ENCODE data around the gene N4BP2L2. TPM values are rescaled to one million over a fixed set of nuclear protein-coding genes. Genes with fewer than 3 reads are reported as not detected.

Gene N4BP2L2
- total and polyA plus RNA-seq, 2 of the 8 experiments (the other 6 are each of a cell fraction or from before 2014, with no cell fraction given) = 14.6 to 67.6 TPM

DNA sequence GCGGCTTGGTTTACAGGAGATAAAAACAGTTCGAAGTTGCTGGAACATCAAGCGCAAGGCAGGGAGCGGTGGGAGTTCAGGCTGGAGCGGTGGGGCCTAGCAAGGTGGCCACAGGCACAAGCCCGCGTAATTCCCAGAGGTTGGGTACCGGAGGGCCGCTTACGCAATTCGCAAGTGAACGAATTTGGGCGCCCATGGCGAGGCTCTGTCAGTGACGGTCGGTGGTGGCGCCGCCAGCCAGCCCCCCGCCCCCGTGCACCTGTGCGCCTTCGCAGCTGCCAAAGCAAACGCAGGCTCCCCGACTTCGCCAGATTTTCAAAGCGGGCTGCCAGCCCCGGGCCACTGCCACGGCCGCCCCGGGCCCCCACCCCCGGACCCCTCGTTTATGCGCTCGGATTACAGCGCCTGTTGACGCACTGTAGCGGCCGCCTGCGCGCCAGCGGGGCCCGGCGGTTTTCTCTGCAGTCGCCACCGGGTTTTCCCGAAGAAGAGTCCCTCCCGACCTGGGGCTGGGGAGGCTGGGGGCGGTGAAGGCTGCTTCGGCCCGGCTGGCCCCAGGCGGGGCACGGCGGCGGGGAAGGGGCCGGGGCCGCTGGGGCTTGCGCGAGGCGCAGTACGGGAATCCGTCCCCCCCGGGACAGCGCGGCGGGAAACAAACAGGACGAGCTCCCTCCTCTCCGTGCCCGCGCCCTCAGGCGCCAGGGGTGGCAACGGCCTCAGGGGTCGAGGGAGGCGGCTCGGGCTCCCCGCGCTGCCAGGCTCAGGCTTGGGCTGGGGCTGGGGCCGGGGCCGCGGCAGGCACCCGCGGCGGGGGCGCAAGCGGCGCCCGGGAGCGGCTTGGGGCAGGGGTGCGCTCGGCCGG is 111.4 kb downstream of the N4BP2L2 start:
- H3K27ac ChIP-seq (ENCODE audit: low read depth, low read length) = no peak overlapping the region
- H3K9ac ChIP-seq (replicated peaks in 1 of 4; ENCODE audit: extremely low read depth in 1 of 4, low read depth in 3 of 4, low read length in 3 of 4) = peak overlapping the region; percentile 39 to 73 (median 60); a peak in 6 of 7 replicates
- FAIRE-seq (no peak), DNase-seq (ENCODE audit: low read depth in 1 of 2, low spot score in 2 of 2) (peak in 1 of 2 experiments; percentile 82)
- H3K14ac ChIP-seq (ENCODE audit: insufficient read length) = no peak overlapping the region
- H3K79me1 ChIP-seq (ENCODE audit: low read depth, low read length) = no peaks in the 10 kb centered on the region; the same call in 1 of the 2 replicates
- 7% methylated on average over 31 of the region's 90 CpGs; no CpG with 5 or more reads in 1 of the 2 experiments for WGBS, 2 experiments (ENCODE audit: extremely low coverage in 1 of 2, insufficient coverage in 1 of 2, insufficient read length in 1 of 2, insufficient replicate concordance in 2 of 2, low coverage in 1 of 2, low lambda C conversion rate in 2 of 2, missing lambda C conversion rate in 1 of 2)
- no peak overlapping the region for H3K4ac ChIP-seq (replicated peaks; ENCODE audit: insufficient read length, low read depth, low read length)
- H2BK12ac ChIP-seq (ENCODE audit: low read depth, low read length) = 0 out of 2 replicates have a peak overlapping the region, but pooled peaks have one; percentile 52
- ChIA-PET POLR2A (ENCODE audit: partially characterized antibody) (interaction anchor here (0.9 to 2.2 kb wide), 4 partner anchors 9 to 112 kb away, joined by 3 to 6 read pairs (median 4); partner anchors contain the start of gene N4BP2L2), CTCF (ENCODE audit: partially characterized antibody) (interaction anchor here (0.5 to 0.7 kb wide), 2 partner anchors 15 to 34 kb away, joined by 3 read pairs; no protein-coding TSS in a partner anchor)
- peaks cover 4% of the 10 kb centered on the region in 4 experiments; a peak in 6 of 7 replicates for H3K4me1 ChIP-seq (replicated peaks in 1 of 4; ENCODE audit: control insufficient read depth in 3 of 4, insufficient read depth in 4 of 4, low read length in 3 of 4)
- no peaks in the 10 kb centered on the region for H3K9me3 ChIP-seq (ENCODE audit: insufficient read depth in 2 of 2, low read depth in 1 of 2, low read length in 1 of 2)
- no peaks in the 10 kb centered on the region for H3K79me2 ChIP-seq (ENCODE audit: control insufficient read depth in 1 of 2, insufficient read depth in 2 of 2, low read length in 2 of 2)
- H4K91ac ChIP-seq (replicated peaks; ENCODE audit: insufficient read length, low read length) = no peak overlapping the region
- H3K23ac ChIP-seq (ENCODE audit: insufficient read length) = no peak overlapping the region
- no peak overlapping the region for H2BK120ac ChIP-seq (replicated peaks; ENCODE audit: low read depth, low read length)
- peak overlapping the region; percentile 89; the same call in 1 of the 2 replicates for H2AFZ ChIP-seq (ENCODE audit: low read length)
- H3K27me3 ChIP-seq (replicated peaks in 1 of 4; ENCODE audit: control insufficient read depth in 3 of 4, extremely low read depth in 1 of 4, insufficient read depth in 3 of 4, low read length in 3 of 4) = peaks cover 0 to 10% (median 6%) of the 10 kb centered on the region in 4 experiments; a peak in 5 of 7 replicates
- no peak overlapping the region for H2AK5ac ChIP-seq (ENCODE audit: low read depth, low read length)
- H3K56ac ChIP-seq (replicated peaks; ENCODE audit: insufficient read length, low read depth, low read length) = no peak overlapping the region
- H2BK20ac ChIP-seq (ENCODE audit: low read length) = no peak overlapping the region
- peaks cover 0 to 2% of the 10 kb centered on the region in 2 experiments for H4K20me1 ChIP-seq (replicated peaks in 1 of 2; ENCODE audit: control insufficient read depth in 1 of 2, insufficient read depth in 2 of 2, low read length in 2 of 2)
- H4K5ac ChIP-seq (ENCODE audit: insufficient read length, low read depth, low read length) = no peak overlapping the region
- H3K23me2 ChIP-seq (ENCODE audit: low read depth, low read length) = peaks cover 5% of the 10 kb centered on the region; the same call in 1 of the 2 replicates
- H3K4me3 ChIP-seq (ENCODE audit: extremely low read depth in 1 of 4, insufficient read depth in 2 of 4, low read depth in 3 of 4, low read length in 4 of 4) = peak overlapping the region; percentile 61 to 84 (median 83)
- H3K4me2 ChIP-seq (ENCODE audit: insufficient read depth in 1 of 2, low read depth in 2 of 2, low read length in 2 of 2) = peak overlapping the region; percentile 77 to 94
- H4K8ac ChIP-seq (ENCODE audit: extremely low read depth, insufficient read depth, low read length) = peak overlapping the region; percentile 81; the same call in 1 of the 2 replicates
- no peak overlapping the region for H2BK15ac ChIP-seq (ENCODE audit: low read length)
- no peak overlapping the region for H2BK5ac ChIP-seq (ENCODE audit: low read depth, low read length)
- H3K36me3 ChIP-seq (ENCODE audit: control insufficient read depth in 2 of 4, insufficient read depth in 4 of 4, low read length in 3 of 4) = no peaks in the 10 kb centered on the region
- H3K18ac ChIP-seq (ENCODE audit: extremely low read depth, low read length) = 0 out of 2 replicates have a peak overlapping the region, but pooled peaks have one; percentile 57
